GM21723 (cell line): ENCODE results near the gene STK10.

Experiments used
- ATAC-seq: cut with Tn5 transposase; IDR thresholded peaks from one replicate; pipeline ENCODE4 v1.9.1; 2021; ENCODE audit warnings: mild to moderate bottlenecking, moderate library complexity; ENCODE audit not compliant: unreplicated experiment

The STK10 gene

GRCh38 chr5:172144931-172145869 is 42.8 kb downstream of the STK10 start:
- ATAC-seq, result no peak

- peak; percentile 60 for ATAC-seq
These were observed 43.7 kb downstream of the STK10 start for GRCh38 chr5:172144291-172144815.

GRCh38 chr5:172143875-172144274 is 44.1 kb downstream of the STK10 start:
- no peak for ATAC-seq

GRCh38 chr5:172142709-172143215 is 45.3 kb downstream of the STK10 start:
- no peak for ATAC-seq

- no peak for ATAC-seq
These were observed 46.1 kb downstream of the STK10 start for GRCh38 chr5:172141949-172142319.

GRCh38 chr5:172140866-172141265 is 47.2 kb downstream of the STK10 start:
- no peak for ATAC-seq

- ATAC-seq, result no peak
These were observed 47.9 kb downstream of the STK10 start for GRCh38 chr5:172140120-172140519.

GRCh38 chr5:172137046-172137445 is 51.0 kb downstream of the STK10 start:
- ATAC-seq, result no peak

GRCh38 chr5:172133359-172134029 is 54.5 kb downstream of the STK10 start:
- ATAC-seq, result no peak

- no peak for ATAC-seq
These were observed 56.3 kb downstream of the STK10 start for GRCh38 chr5:172131690-172132089.

GRCh38 chr5:172129256-172129910 is 58.6 kb downstream of the STK10 start:
- no peak for ATAC-seq

GRCh38 chr5:172127581-172127980 is 60.4 kb downstream of the STK10 start:
- ATAC-seq, result no peak

- ATAC-seq, result no peak
These were observed 64.7 kb downstream of the STK10 start for GRCh38 chr5:172123269-172123692.

GRCh38 chr5:172119921-172120688 is 67.9 kb downstream of the STK10 start:
- no peak for ATAC-seq

- ATAC-seq, result no peak
These were observed 69.1 kb downstream of the STK10 start for GRCh38 chr5:172118891-172119290.

- ATAC-seq, result no peak
These were observed 69.9 kb downstream of the STK10 start for GRCh38 chr5:172117977-172118701.

- ATAC-seq, result no peak
These were observed 72.5 kb downstream of the STK10 start for GRCh38 chr5:172115541-172115982.

GRCh38 chr5:172114875-172115422 is 73.1 kb downstream of the STK10 start:
- ATAC-seq, result peak; percentile 46

GRCh38 chr5:172113036-172113435 is 75.0 kb downstream of the STK10 start:
- no peak for ATAC-seq
